ENCODE results near the gene ZBED2.

GRCh38 chr3:111582120-111582474, 13.0 kb downstream of the ZBED2 start:
- TF ChIP-seq CTCF (IDR thresholded peaks at IDR 0.05) (no peak), POLR2A (IDR thresholded peaks at IDR 0.05) (no peak)

Data from lower leg skin (tissue), 3 donors.